ENCODE data around the gene CST8.

Gene CST8

DNA sequence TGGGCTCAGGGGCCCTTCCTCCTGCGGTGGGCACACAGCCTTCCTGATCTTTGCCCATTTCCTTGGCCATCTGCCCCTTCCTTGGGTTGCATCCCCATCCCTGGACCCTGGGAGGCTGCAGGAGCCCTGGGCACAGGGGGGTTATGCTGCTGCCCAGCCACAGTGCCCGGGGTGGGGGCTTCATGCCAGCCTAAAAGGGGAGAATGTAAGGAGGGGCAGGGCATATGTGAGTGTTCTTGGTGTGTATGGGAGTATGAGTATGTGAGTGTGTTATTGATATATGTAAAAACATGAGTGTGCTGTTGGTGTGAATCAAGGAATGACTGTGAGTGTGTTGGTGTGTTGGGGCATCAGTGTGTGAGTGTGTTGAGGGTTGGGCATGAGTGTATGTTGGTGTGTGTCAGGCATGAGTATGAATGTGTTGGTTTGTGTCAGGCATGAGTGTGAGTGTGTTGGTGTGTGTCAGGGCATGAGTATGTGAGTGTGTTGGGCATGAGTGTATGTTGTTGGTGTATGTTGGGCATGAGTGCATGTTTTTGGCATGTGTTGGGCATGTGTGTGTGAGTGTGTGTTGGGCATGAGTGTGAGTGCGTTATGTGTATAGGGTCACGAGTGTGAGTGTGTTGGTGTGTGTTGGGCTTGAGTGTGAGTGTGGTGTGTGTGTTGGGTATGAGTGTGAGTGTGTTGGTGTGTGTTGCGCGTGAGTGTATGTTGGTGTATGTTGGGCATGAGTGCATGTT lies 14.7 kb upstream of the CST8 start:
- no peak for DNase-seq

DNA sequence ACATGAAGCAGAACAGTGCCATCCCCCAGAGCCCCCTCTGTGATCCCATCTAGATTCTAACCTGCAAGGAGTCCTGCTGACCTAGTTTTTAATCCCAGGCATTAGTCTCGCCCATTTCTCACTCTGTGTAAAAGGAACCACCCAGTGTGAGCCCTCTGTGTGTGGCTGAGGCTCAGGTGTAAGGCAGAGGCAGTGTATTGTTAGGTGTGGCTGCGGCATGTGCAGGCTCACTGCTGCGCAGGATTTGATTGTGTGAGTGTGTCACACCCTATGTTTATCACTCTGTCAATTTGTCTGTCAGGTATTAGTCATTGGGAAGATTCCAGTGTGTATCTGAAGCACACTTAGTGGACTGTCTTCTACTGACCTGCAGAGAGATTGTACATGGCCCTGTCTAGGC lies 13.7 kb upstream of the CST8 start:
- DNase-seq, result no peak

DNA sequence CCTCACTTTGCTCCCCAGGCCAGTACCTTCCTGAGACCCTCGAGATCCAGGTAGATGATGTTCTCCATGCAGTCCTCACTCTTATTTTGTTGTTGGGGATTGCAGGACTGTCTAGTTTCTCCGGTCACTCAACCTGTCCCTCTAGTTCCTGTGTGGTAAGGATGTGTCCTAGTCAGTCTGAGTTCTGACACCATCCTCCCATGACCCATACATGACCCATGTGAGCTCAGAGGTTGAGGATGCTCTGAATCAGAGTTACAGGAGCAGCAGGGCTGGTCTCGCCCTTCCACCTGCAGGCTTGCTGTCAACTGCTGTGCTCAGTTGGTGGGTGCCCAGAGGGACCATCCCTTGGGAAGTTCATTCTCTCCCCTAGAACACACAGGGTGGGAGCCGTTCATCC lies 11.9 kb upstream of the CST8 start:
- no peak for DNase-seq

DNA sequence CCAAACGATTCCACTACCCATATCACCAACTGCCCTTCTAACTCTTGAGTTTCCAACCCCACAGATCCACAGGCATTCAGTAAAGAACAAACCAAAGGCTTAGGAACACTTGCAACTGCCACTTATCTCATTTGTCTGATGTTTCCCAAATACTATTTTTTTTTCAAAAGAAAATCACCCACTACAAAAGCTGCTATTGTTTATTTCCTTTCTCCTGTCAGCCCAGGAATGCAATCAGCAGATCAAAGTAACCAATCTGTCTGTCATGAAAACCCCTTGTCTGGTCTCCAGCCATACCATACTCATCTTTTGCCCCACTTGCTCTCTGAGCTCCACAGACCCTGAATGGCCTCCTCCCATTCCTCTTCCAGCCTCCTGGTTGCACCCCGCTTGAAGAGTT lies 8.8 kb upstream of the CST8 start:
- peak; percentile 64 for DNase-seq

DNA sequence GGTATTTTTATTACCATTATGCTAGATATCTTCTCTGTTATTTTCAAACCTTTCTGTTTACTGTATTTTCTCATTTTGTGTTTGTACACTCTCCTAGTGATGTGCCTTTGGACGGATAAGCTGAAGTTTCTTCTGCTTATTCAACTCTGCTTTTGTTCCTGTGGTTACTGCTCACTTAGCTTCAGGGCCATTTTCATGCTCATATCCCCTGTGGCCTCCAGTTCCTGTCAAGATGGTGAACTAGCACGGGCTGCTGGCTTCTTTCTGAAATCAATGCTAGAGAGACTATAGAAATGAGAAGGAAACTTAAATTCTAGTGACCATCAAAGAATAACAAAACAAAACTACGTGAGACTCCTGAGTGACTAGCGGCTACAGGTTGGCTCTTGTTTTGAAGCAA lies 6.8 kb upstream of the CST8 start:
- DNase-seq, result no peak

DNA sequence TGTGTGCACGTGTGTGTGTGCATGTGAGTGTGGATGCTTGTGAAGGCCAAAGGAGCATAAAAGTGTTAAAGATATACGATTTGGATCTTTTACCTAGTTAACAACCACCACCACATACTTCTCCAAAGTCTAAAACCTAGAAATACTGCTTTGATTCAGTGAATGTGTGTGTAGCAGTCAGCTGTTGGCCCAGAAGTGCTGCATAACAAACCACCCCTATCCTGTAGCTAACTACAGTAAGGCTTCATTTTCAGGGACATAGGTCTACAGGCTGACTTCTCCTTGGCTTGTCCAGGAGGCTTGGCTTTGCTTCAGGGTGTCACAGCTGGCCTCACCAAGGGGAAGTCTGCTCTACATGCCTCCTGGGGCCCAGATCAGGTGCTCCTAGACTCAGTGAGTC lies 2.4 kb upstream of the CST8 start:
- DNase-seq, result no peak

DNA sequence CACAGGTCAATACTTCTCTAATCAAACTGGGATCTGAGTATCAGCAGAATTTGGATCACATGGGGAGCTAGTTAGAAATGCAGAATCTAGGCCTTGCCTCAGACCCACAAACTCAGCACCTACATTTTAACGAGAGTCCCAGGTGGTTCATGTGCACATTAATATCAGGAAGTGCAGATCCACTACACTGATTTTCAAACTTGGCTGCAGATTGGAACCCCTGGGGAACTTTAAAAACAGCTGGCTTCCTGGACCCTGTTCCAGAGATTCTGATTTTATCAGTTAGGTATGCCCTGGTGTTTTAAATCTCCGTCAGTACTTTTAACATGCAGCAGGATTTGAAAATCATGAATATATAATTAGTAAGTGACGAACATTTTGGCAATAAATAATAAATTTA lies 1.9 kb upstream of the CST8 start:
- DNase-seq, result no peak

DNA sequence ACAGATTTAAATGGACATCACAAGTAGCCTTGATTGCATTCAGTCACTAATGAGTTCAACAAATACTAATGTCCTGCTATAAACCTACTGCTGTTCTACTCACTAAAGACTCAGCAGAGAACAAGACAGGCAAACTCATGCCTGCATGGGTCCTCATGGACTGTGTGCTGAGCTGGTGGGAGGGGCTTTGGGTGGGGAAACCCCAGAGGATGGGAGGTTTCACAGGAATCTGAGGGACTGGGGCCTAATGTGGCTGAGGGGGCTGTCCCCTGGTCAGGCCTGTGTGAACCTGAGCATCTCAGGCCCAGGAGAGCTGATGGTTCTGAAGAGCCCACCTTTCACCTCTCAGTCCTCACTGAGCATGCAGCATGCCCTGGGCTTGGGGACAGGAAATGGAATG lies 1.4 kb downstream of the CST8 start:
- DNase-seq, result no peak

DNA sequence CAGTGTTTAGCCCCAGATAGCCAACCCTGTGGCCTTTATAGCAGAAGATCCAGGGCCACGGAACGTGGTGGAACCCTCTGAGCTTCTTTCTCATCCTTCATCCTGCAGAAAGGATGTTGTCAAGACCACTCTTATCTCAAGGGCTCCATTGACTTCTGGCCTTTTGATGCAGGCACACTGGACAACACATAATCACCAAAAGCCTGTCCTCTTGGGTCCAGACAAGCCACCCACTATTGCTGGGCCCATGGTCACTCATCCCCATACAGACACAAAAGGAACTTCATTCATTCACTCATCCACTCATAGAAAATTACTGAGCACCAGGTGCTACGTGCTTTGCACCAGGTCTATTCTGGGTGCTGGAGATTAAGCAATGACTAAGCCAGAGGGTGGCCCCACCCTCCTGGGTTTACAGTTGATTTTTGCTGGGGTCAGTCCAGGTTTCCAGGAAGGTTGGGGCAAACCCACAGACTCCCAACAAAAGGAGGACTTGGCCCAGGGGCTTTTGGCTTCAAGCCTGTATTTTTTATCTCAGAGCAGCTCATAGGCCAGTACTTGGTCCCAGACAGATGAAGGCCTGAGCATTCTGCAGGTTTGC lies 2.4 kb downstream of the CST8 start:
- DNase-seq, result no peak

DNA sequence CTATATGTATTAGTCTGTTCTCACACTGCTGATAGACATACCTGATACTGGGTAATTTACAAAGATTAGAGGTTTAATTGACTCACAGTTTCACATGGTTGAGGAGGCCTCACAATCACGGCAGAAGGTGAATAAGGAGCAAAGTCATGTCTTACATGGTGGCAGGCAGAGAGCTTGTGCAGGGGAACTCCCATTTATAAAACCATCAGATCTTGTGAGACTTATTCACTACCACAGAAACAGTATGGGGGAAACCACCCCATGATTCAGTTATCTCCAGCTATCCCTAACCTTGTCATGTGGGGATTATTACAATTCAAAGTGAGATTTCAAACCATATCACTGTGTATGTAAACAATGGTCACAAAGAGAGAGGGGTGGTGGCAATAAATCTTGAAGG lies 6.6 kb downstream of the CST8 start:
- DNase-seq, result no peak

DNA sequence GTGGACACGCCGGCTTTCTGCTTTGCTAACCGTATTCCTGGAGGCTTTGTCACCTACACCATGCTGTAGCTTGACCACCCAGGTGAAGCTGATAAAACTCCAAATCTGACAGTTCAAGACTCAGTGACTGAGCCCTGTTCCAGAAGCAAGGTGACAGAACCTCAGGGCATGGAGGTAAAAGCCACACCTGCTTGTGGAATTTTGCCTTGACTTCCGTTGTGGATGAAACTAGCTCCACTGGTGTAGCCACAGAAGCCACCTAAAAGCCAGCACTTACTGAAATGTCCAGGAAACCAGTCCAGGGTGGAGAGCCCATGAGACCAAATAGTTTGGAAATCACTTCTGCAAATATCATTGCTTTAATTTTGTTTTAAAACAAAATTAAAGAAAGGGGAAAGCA lies 11.0 kb downstream of the CST8 start:
- no peak for DNase-seq

DNA sequence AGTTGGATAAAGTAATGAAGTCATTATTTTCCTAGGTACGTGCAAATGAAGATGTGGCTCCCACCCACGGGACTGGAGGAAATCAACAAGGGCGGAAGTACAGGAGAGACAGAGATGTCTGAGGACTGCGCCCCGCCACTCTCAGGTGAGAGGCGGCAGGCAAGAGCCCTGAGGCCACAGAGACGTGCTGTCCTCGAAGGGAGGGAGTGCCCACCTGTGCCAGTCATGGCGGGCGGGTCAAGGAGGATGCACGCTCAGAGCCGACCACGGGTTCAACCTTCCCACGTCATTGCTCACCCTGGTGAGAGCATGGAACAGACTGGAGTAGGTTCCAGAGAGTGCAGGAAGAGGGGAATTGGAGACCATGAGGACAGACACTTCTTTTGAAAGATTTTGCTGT lies 12.7 kb downstream of the CST8 start:
- no peak for DNase-seq

DNA sequence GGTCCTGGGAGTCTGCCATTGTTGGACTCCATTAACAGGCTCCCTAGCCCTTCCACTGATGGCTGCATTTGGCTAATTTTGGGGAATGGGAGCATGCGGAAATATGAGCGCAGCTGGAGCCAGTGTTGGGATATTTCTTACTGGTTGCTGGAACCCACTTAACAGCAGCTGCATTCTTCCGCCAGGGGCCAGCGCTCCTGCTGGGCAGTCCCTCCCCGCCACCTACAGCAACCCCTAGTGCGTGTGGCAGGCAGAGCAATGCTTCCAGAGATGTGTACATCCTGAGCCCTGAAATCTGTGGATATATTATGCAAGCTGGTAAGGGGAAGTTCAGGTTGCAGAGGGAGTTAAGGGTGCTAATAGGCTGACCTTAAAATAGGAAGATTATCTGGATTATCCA lies 16.4 kb downstream of the CST8 start:
- DNase-seq, result no peak

DNA sequence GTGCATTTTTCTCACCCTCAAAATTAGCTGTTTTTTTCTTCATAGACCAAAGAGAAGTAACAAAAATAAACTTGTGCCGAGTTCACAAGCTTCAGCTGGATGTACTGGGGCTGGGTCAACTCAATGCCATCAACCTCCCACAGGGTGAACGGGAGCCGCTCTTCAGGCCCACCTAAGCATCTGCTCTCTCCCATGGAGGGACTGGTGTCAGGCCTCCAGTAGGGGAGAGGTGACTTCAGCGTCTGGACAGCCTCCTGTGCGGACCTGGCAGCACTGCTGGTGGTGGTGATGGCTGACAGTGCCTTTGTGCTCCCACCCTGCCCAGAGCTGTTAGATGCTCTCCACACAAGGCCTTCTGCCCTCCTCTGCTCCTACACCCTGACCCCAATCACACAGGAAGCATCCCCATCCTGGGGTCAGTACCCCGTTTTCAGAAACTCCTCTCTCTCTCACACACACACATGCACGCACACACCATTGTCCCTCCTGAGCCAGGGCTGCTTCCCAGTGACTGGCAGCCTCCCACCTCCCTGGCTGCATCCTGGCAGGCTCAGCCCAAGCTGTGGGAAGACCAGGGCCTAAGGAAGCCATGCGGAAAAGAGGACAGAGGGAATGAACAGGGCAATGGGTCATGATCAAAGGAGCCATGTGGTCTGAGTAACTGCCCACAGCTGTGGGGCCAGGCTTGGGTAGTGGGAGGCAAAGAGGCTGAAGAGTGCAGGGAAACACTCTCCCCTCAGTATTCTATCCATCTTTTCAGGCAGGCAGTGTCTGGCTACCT lies 17.7 kb downstream of the CST8 start:
- DNase-seq, result no peak

DNA sequence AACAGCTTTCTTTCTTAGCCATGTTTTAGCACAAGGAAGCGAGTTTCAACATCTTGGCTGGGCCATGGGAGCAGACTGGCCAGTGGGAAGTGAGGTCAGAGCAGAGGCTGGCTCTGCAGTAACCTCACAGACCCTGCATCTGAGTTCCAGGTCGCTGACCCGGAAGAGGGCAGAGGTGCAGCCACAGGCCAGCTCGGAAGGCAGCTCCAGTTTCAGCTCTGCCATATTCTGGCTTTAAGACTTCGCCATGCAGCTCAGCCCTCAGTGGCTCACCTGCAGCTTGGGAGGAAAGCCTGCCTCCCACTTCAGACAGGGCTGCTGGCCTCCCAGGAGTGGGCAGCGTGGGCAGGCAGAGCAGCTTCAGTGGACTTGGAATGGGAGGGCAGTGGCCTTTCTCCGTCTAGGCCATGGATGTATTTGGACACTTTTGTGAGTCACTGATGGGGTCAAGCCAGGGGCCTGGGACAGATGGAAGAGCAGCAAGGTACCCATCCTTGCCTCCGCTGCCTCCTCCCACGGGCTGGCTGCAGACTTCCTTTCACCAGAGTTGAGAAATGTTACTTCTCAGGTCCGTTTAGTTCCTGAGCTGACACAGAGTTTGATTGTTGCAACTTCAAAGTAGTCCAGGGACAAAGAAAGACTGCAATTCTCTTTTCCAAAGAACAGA lies 18.5 kb downstream of the CST8 start:
- DNase-seq, result no peak

DNA sequence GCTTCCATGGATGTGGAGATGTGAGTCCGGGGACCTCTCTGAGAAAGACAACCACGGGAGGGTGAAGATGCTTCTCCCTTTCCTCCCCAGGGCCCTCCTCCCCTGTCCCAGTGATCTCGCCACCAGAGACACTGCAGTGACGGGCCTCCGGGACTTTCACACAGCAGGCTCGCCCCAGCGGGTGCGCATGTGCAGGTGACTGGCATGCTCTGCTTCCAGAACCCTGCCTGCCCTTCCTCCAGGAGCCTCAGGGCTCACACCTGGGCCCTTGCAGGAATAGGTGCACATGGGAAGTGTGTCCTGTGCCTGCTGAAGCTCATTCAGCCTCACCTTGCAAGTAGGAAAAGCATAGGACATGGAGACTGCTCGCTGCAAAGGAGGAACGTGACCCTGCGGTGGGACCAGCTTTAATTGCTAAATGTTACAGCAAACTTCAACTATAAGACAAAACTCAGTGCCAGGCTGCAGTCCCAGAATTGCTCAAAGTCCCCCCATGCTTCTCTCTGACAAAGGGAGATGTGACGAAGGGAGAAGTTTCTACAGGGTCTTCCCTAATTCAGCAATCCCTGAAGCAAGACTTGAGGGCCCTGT lies 19.2 kb downstream of the CST8 start:
- DNase-seq, result no peak

DNA sequence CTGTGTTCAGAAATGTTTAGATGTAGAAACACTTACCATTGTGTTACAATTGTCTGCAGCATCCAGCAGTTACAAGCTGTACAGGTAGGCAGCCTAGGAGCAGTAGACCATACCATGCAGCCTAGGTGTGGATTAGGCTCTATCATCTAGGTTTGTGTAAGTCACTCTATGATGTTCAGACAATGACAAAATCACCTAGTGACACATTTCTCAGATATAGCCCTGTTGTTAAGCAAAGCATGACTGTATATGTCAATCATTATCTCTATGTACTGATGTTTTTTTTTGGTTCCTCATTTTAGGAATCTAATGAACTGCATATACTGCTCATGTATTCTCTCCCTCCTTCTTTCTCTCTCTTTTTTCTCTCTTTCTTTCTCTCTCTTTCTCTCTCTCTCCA lies 22.2 kb downstream of the CST8 start:
- DNase-seq, result no peak

DNA sequence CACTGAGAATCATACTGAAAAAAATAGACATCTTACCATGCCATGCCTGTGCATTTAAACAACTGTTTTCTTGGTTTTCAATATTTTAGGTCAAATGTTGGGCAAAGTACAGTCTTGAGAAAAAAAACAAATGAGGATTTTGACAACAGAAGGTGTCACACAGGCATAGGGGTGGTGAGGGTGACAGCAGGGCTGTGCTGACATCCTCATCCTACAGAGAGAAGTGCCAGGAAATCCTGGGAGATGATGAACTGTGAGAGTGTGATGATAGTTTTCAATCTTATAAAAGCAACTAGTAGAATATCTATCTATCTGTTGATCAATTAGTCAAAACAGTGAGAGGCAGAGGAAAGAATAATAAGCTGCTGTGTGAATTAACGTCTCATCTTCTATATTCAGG lies 23.9 kb downstream of the CST8 start:
- DNase-seq, result no peak

DNA sequence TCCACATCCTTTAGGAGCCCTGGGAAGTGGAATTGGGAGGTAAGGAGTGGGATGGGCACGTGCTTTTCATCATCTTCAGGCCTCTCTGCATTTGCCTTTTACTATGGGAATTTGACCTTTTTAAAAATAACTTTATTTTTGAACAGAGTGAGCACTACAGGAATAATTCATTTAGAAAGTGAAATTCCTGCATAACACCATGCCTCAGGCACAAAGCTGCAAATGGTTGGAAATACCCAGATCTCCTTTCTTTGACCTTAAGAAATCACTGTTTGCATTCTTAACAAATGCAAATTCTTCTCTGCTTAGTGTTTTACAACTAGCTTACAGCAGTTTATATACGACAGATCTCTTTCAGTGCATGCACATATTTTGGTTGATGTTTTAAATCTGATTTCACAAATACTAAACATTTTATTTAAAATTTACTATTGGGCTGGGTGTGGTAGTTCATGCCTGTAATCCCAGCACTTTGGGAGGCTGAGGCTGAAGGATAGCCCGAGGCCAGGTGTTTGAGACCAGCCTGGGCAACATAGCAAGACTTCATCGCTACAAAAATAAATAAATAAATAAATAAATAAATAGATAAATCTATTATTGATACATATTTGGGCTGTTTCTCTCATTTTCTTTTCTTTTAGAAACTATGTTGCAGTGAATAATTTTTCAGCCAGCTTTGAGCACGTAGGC lies 24.5 kb downstream of the CST8 start:
- DNase-seq, result no peak

DNA sequence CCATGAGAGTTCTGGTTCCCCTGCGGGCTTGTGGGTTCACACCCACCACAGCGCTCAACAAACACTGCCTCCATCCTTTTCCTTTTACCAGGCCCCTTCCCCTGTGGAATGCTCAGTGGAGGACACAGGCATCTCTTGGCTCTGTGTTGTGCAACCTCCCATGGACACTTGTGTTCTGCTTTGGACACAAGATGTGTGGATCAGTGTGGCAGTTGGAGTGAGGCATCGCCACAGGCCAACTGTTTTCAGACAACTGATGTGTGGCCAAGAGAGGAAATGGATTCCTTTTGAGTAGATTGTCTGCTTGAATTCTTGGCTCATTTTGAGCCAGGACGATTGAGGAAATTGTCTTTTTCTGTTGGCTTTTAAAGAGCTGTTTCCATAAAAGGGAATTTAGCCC lies 26.8 kb downstream of the CST8 start:
- no peak for DNase-seq

DNA sequence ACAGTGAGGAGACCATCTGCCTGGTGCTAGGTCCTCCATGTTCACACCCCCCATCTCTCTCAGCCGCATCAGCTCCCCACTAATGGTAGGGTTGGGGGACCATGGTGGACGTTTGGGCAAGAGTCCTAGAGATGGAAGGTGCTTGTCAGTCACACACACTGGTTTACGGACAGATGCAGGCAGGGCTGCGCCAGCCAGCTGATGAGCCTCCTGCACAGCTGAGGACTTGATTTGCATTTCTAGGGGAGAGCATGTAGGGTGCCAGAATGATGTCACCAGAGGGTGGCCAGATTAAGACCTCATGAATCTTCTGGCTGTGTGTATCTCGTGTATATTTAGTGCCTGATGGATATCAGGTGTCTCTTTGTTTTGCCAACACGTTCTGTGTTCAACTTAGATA lies 28.6 kb downstream of the CST8 start:
- no peak for DNase-seq

DNA sequence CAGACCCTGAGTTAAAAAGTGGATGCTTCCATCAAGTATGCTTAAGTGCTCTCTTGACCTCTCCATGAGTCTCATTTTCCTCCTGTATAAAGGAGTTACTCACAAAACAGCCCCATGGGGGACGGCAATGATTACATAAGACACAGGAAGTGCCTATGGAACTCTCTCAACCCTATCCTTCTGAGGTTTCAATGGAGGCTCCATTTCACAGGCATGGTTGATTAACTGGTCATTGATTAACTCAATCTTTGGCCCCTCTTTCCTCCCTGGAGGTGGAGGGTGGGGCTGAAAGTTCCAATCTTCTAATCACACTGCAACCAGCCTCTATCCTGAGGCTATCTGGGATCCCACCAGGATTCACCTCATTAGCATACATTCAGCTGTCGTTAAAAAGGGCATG lies 29.3 kb downstream of the CST8 start:
- no peak for DNase-seq

DNA sequence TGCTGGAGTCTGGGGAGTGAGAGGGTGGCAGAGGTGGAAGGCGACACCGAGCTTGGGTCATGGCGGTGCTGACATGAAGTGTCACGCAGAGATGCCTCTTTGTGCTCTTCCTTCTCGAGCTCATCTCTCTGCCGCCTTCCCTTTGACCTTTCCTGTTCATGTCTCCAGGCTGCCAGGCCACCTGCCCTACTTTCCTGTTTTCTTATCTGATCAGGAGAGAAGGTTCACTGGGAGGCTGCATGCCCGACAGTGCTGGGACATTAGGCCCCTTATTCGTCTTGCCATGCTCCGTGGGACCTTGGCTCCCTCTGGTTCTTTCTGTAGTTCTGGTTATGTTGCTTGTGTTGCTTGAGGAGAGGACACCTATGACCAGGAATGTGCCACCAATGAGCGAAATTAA lies 33.2 kb downstream of the CST8 start:
- no peak for DNase-seq

Data from islet precursor cell (in vitro differentiated cells).